GM10248 (cell line): ENCODE data around the gene INPP5D.
A peak's percentile ranks its signal among the peaks of the same experiment; 100 is the strongest.

Source experiments
- CTCF ChIA-PET: fragments of 300-600 bp; sonication (Branson Sonifier 250); formaldehyde crosslinking; extraction: SDS; loops from one replicate; lab custom pipeline; 2021; ENCODE audit warnings: antibody characterized with exemption; lab: Yijun Ruan, JAX
- POLR2A ChIA-PET: fragments of 350-650 bp; sonication (Branson Sonifier 250); formaldehyde crosslinking; extraction: SDS; loops from one replicate; lab custom pipeline; 2020; ENCODE audit warnings: antibody characterized with exemption; lab: Yijun Ruan, JAX
- DNase-seq: peaks from one replicate; pipeline ENCODE4 v3.0.0; 2012; ENCODE audit errors: extremely low spot score
- TF ChIP-seq, protein P1 (sequence below): IDR thresholded peaks from 2 replicates; pipeline ENCODE4 v1.5.1; 2012; ENCODE audit warnings: mild to moderate bottlenecking, low read depth; ENCODE audit errors: extremely low read depth, missing control alignments, control extremely low read depth

The INPP5D gene

DNA sequence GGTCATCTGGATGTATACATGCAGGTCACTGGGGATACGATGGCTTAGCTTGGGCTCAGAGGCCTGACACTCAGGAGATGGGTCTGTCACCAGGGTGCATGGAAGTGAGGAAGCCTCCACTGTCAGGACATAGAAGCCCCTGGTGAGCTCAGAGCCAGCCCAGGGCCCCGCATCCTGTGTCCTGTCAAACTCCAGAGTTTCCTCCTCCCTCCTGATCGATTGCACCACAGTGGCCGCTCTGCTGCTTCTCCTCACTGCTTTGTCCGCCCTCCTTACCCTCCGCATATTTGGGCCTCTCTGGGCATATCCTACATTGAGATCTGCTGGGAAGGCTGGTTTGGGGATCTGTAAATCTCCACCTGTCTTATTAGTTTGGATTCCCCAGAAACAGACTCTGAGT lies 153.8 kb downstream of the INPP5D start:
- no peak for DNase-seq
- POLR2A ChIA-PET = no interaction called here
- CTCF ChIA-PET = no interaction called here
- TF ChIP-seq, protein P1, sequence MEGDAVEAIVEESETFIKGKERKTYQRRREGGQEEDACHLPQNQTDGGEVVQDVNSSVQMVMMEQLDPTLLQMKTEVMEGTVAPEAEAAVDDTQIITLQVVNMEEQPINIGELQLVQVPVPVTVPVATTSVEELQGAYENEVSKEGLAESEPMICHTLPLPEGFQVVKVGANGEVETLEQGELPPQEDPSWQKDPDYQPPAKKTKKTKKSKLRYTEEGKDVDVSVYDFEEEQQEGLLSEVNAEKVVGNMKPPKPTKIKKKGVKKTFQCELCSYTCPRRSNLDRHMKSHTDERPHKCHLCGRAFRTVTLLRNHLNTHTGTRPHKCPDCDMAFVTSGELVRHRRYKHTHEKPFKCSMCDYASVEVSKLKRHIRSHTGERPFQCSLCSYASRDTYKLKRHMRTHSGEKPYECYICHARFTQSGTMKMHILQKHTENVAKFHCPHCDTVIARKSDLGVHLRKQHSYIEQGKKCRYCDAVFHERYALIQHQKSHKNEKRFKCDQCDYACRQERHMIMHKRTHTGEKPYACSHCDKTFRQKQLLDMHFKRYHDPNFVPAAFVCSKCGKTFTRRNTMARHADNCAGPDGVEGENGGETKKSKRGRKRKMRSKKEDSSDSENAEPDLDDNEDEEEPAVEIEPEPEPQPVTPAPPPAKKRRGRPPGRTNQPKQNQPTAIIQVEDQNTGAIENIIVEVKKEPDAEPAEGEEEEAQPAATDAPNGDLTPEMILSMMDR = no peak

DNA sequence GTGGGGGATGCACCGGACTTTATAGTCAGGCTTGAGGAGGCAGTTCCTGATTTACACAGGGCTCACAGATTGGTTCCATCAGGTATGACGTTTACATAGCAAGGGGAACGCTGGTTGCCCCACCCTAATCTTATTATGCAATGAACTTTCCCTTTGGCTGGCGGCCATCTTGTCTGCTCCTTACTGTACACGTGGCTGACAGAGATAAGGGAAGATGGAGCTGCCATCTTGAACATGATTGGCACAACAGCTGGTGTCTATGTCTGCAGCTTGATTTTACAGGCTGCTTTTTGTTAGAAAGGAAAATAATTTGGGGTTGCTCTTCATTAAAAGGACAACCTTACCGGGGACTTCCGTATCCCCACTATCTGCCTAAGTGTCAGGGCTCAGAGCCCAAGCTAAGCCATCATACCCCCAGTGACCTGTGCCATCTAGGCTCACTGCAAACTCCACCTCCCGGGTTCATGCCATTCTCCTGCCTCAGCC lies 157.8 kb downstream of the INPP5D start:
- no peak for DNase-seq
- TF ChIP-seq, protein P1 = no peak
- ChIA-PET CTCF (interaction anchor here (1.0 kb wide), 2 partner anchors 9 to 13 kb away, joined by 3 to 4 read pairs; no protein-coding TSS in a partner anchor), POLR2A (interaction anchor here (1.0 kb wide), 1 partner anchor 11 kb away, joined by 3 read pairs; no protein-coding TSS in a partner anchor)

DNA sequence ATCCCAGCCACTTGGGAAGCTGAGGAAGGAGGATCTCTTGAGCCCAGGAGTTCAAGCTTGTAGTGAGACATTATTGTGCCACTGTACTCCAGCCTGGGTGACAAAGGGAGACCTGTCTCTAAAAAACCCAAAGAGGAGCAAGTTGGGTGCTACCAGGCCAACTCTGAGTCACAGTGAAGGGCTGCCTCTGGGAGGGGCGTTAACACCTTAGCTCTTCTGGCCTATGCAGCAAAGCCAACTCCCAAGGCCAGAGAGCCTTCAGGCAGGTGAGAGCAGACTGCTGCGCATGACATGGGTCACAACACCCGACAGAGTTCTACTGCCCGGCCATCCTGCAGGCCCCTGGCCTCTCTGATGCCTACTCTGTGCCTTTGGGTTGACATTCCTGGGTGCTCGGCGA lies 158.7 kb downstream of the INPP5D start:
- DNase-seq = no peak
- CTCF ChIA-PET = interaction anchor here (1.0 kb wide), 2 partner anchors 10 to 12 kb away, joined by 3 to 4 read pairs; no protein-coding TSS in a partner anchor
- TF ChIP-seq, protein P1 = no peak
- POLR2A ChIA-PET = interaction anchor here (1.0 kb wide), 1 partner anchor 12 kb away, joined by 3 read pairs; no protein-coding TSS in a partner anchor

DNA sequence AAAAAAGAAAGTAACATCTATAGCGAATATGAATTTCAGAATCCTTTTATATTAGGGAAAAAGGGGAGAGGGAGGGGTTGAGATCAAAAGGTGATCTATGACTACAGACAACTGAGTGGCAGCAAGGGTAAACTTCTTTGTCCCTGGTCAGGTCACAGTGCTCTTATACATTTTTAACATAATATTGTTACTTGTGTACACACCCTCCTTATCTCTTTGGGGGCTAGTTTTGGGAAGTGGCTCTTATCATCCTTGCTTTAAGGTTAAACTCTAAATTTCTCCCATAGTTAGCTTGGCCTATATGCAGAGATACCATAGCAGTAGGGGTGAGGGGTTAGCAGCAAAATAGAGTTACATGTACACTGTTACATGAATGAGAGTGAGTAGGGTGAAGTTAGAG lies 159.7 kb downstream of the INPP5D start:
- ChIA-PET POLR2A (no interaction called here), CTCF (interaction anchor here (0.7 to 1.1 kb wide), 2 partner anchors 17 to 32 kb away, joined by 3 read pairs; partner anchors contain the start of gene ATG16L1)
- TF ChIP-seq, protein P1 = no peak
- DNase-seq = no peak

GRCh38 chr2:233221378-233222063 lies 161.4 kb downstream of the INPP5D start:
- ChIA-PET POLR2A (no interaction called here), CTCF (no interaction called here)
- TF ChIP-seq, protein P1 = no peak
- no peak for DNase-seq

GRCh38 chr2:233223059-233223894 lies 163.1 kb downstream of the INPP5D start:
- DNase-seq = peak; percentile 76
- CTCF ChIA-PET = interaction anchor here (0.7 to 1.4 kb wide), 7 partner anchors 23 to 408 kb away, joined by 3 to 6 read pairs (median 3); partner anchors contain the start of gene ATG16L1
- POLR2A ChIA-PET = interaction anchor here (1.0 kb wide), 1 partner anchor 9 kb away, joined by 3 read pairs; no protein-coding TSS in a partner anchor
- TF ChIP-seq, protein P1 = no peak
